SK-N-MC (cell line): ENCODE measurements around the gene RIBC2.

Experiments
- DNase-seq: peaks from one replicate; pipeline ENCODE4 v3.0.0-alpha.2; 2011; ENCODE audit warnings: low read depth, low spot score
- H3K27ac ChIP-seq: fragments of 200-600 bp; sonication (generic); 2 replicates; pipeline ENCODE4 v1.5.1; 2016; ENCODE audit warnings: mixed run types
- H3K36me3 ChIP-seq: fragments of 200-600 bp; sonication (generic); 2 replicates; pipeline ENCODE4 v1.6.1; 2017; ENCODE audit warnings: antibody characterized with exemption, low read length, mixed read lengths; ENCODE audit not compliant: insufficient read depth
- H3K4me3 ChIP-seq: fragments of 200-600 bp; sonication (generic); 2 replicates; pipeline ENCODE4 v1.5.1; 2016
- H3K9ac ChIP-seq: fragments of 200-600 bp; sonication (generic); 2 replicates; pipeline ENCODE4 v1.8.0; 2017; ENCODE audit warnings: mixed run types, mixed read lengths; ENCODE audit not compliant: insufficient read length
- H3K9me3 ChIP-seq: fragments of 200-600 bp; sonication (generic); 2 replicates; pipeline ENCODE4 v1.6.1; 2017; ENCODE audit warnings: low read depth, mild to moderate bottlenecking, antibody characterized with exemption, low read length, moderate library complexity, mixed read lengths
- EZH2 ChIP-seq: fragments of 200-600 bp; sonication (generic); IDR thresholded peaks from one replicate; pipeline ENCODE4 v1.6.1; 2017; ENCODE audit warnings: antibody characterized with exemption
- FOXP2 ChIP-seq: optimal IDR thresholded peaks from 2 replicates; pipeline ENCODE3; 2011; ENCODE audit warnings: mild to moderate bottlenecking, moderate library complexity; ENCODE audit not compliant: insufficient read depth; ENCODE audit errors: extremely low read length, control extremely low read depth
- POLR2AphosphoS5 ChIP-seq: IDR thresholded peaks from 2 replicates; pipeline ENCODE4 v1.6.1; 2012; ENCODE audit warnings: mild to moderate bottlenecking, low read depth, low read length, borderline replicate concordance

RIBC2 gene

GRCh38 chr22:45398214-45398613 lies 15.3 kb upstream of the RIBC2 start:
- H3K36me3 ChIP-seq = no peaks in the 10 kb centered on the region
- no peaks in the 10 kb centered on the region for H3K9me3 ChIP-seq
- H3K4me3 ChIP-seq = no peak overlapping the region
- no peak for DNase-seq
- H3K27ac ChIP-seq = no peak overlapping the region
- H3K9ac ChIP-seq = no peak overlapping the region
- no peak for TF ChIP-seq FOXP2
- TF ChIP-seq POLR2AphosphoS5 = no peak
- TF ChIP-seq EZH2 = no peak

- Histone ChIP-seq H3K9ac (no peak overlapping the region), H3K9me3 (no peaks in the 10 kb centered on the region), H3K4me3 (no peak overlapping the region), H3K36me3 (no peaks in the 10 kb centered on the region), H3K27ac (no peak overlapping the region)
- no peak for DNase-seq
- TF ChIP-seq POLR2AphosphoS5 (no peak), FOXP2 (no peak), EZH2 (no peak)
Observed at GRCh38 chr22:45399712-45400445, 13.6 kb upstream of the RIBC2 start.

- Histone ChIP-seq H3K4me3 (no peak overlapping the region), H3K9ac (no peak overlapping the region), H3K36me3 (no peaks in the 10 kb centered on the region), H3K27ac (no peak overlapping the region), H3K9me3 (no peaks in the 10 kb centered on the region)
- no peak for TF ChIP-seq EZH2
- no peak for TF ChIP-seq POLR2AphosphoS5
- TF ChIP-seq FOXP2 = no peak
- DNase-seq = no peak
Observed at GRCh38 chr22:45402466-45402985, 11.0 kb upstream of the RIBC2 start.

GRCh38 chr22:45407793-45408192 lies 5.7 kb upstream of the RIBC2 start:
- Histone ChIP-seq H3K9me3 (no peaks in the 10 kb centered on the region), H3K9ac (no peak overlapping the region), H3K4me3 (no peak overlapping the region), H3K27ac (no peak overlapping the region), H3K36me3 (no peaks in the 10 kb centered on the region)
- no peak for DNase-seq
- TF ChIP-seq POLR2AphosphoS5 = no peak
- no peak for TF ChIP-seq FOXP2
- no peak for TF ChIP-seq EZH2

- H3K9ac ChIP-seq = no peak overlapping the region
- TF ChIP-seq FOXP2 (no peak), POLR2AphosphoS5 (no peak), EZH2 (no peak)
- H3K27ac ChIP-seq = 0 out of 2 replicates have a peak overlapping the region, but pooled peaks have one; percentile 60
- H3K9me3 ChIP-seq = no peaks in the 10 kb centered on the region
- H3K36me3 ChIP-seq = peaks cover 9% of the 10 kb centered on the region; the same call in 1 of the 2 replicates
- peak overlapping the region; percentile 91 for H3K4me3 ChIP-seq
- no peak for DNase-seq
Observed at GRCh38 chr22:45413013-45413367, 503 bp upstream of the RIBC2 start.

- Histone ChIP-seq H3K27ac (no peak overlapping the region), H3K36me3 (peaks cover 21% of the 10 kb centered on the region; the same call in 1 of the 2 replicates), H3K4me3 (no peak overlapping the region), H3K9me3 (no peaks in the 10 kb centered on the region), H3K9ac (no peak overlapping the region)
- no peak for DNase-seq
- TF ChIP-seq POLR2AphosphoS5 = no peak
- no peak for TF ChIP-seq FOXP2
- no peak for TF ChIP-seq EZH2
Observed at GRCh38 chr22:45418056-45418769, 4.7 kb downstream of the RIBC2 start.

- TF ChIP-seq FOXP2 (no peak), EZH2 (no peak), POLR2AphosphoS5 (no peak)
- no peak for DNase-seq
- no peaks in the 10 kb centered on the region for H3K9me3 ChIP-seq
- H3K4me3 ChIP-seq = no peak overlapping the region
- H3K9ac ChIP-seq = no peak overlapping the region
- H3K27ac ChIP-seq = no peak overlapping the region
- peaks cover 21% of the 10 kb centered on the region; the same call in 1 of the 2 replicates for H3K36me3 ChIP-seq
Observed at GRCh38 chr22:45418770-45419138, 5.3 kb downstream of the RIBC2 start.

- DNase-seq = no peak
- no peaks in the 10 kb centered on the region for H3K9me3 ChIP-seq
- TF ChIP-seq FOXP2 (no peak), POLR2AphosphoS5 (no peak), EZH2 (no peak)
- H3K4me3 ChIP-seq = no peak overlapping the region
- peaks cover 21% of the 10 kb centered on the region; the same call in 1 of the 2 replicates for H3K36me3 ChIP-seq
- H3K27ac ChIP-seq = no peak overlapping the region
- no peak overlapping the region for H3K9ac ChIP-seq
Observed at GRCh38 chr22:45420011-45420410, 6.5 kb downstream of the RIBC2 start.

GRCh38 chr22:45420539-45420938 lies 7.0 kb downstream of the RIBC2 start:
- Histone ChIP-seq H3K9me3 (no peaks in the 10 kb centered on the region), H3K27ac (no peak overlapping the region), H3K4me3 (no peak overlapping the region), H3K36me3 (peaks cover 21% of the 10 kb centered on the region; the same call in 1 of the 2 replicates), H3K9ac (no peak overlapping the region)
- TF ChIP-seq POLR2AphosphoS5 (no peak), EZH2 (no peak), FOXP2 (no peak)
- DNase-seq = no peak
